GM12873 (cell line): Measurements from ENCODE around the gene LMOD2.

Experiments
- CTCF ChIP-seq: IDR thresholded peaks from 2 replicates; pipeline ENCODE4 v1.5.1; 2012; ENCODE audit warnings: low read depth, mild to moderate bottlenecking, moderate library complexity, low read length, control low read depth; ENCODE audit not compliant: insufficient read depth; ENCODE audit errors: missing control alignments

Gene LMOD2

GRCh38 chr7:123629281-123629680, 26.4 kb upstream of the LMOD2 start:
- TF ChIP-seq CTCF, result no peak

- TF ChIP-seq CTCF, result no peak
Observed at GRCh38 chr7:123632808-123633207, 22.9 kb upstream of the LMOD2 start.

- no peak for TF ChIP-seq CTCF
Observed at GRCh38 chr7:123633553-123633952, 22.1 kb upstream of the LMOD2 start.

DNA sequence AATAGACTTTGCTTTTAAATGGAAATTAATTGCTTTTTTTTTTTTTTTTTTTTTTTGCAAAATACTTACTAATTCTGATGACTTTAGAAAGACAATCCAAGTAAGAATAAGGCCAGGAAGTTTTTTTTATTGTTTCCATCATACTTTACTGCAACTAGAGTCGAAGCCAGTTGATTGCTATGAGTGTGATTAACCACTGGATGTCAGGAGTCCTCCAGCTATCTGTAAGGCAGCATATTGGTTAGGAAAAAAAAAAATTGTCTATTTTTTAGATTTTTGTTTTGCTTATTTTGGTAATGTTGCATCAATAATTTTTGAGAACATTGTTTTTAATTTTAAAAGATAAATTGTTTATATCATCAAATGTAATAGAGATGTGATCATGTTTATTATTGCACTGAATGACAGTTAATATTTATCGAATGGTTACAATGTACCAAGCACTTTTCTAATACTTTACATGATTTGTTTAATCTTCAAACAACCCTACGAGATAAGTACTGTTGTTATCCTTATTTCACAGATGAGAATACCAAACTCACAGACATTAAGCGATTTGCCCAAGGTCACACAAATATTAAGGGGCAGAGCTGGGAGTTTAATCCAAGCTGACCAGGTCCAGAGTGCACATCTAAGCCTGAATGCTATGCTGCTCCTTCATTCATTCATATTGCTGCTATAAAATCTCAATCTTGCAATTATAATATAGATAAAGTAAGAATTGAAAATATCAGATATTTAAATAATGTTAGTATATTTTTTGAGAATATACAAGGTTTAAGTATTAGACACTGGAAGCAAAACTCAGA, 19.9 kb upstream of the LMOD2 start:
- TF ChIP-seq CTCF, result peak; percentile 36

- no peak for TF ChIP-seq CTCF
Observed at GRCh38 chr7:123637203-123637602, 18.5 kb upstream of the LMOD2 start.

GRCh38 chr7:123637878-123638277, 17.8 kb upstream of the LMOD2 start:
- no peak for TF ChIP-seq CTCF

GRCh38 chr7:123639631-123640030, 16.0 kb upstream of the LMOD2 start:
- no peak for TF ChIP-seq CTCF
